Smooth muscle cell (in vitro differentiated cells): ENCODE measurements around the gene CMTM5. TPM values are rescaled to one million over a fixed set of nuclear protein-coding genes. Genes with fewer than 3 reads are reported as not detected.

Source experiments
- DNase-seq: peaks from one replicate; lab custom pipeline; 2025; ENCODE audit not compliant: unreplicated experiment; lab: John Stamatoyannopoulos, UW
- H2AFZ ChIP-seq: fragments of 200-600 bp; sonication (generic); 2 replicates; pipeline ENCODE4 v1.6.0; 2016; ENCODE audit warnings: antibody characterized with exemption, low read depth, mild to moderate bottlenecking
- H3F3A ChIP-seq: fragments of 200-600 bp; sonication (generic); 2 replicates; pipeline ENCODE4 v1.6.0; 2017; ENCODE audit warnings: antibody characterized with exemption, low read depth
- H3K27ac ChIP-seq: fragments of 200-600 bp; sonication (generic); 2 replicates; pipeline ENCODE4 v1.5.1; 2016; ENCODE audit warnings: low read depth, mild to moderate bottlenecking
- H3K27me3 ChIP-seq: fragments of 200-600 bp; sonication (generic); 2 replicates; pipeline ENCODE4 v1.6.1; 2016; ENCODE audit warnings: low read depth, mild to moderate bottlenecking
- H3K36me3 ChIP-seq: fragments of 200-600 bp; sonication (generic); 2 replicates; pipeline ENCODE4 v1.5.1; 2016; ENCODE audit warnings: low read depth
- H3K4me1 ChIP-seq: fragments of 200-600 bp; sonication (generic); 2 replicates; pipeline ENCODE4 v1.5.1; 2016; ENCODE audit warnings: low read depth
- H3K4me2 ChIP-seq: fragments of 200-600 bp; sonication (generic); 2 replicates; pipeline ENCODE4 v1.6.0; 2016; ENCODE audit warnings: mild to moderate bottlenecking
- H3K4me3 ChIP-seq: fragments of 200-600 bp; sonication (generic); 2 replicates; pipeline ENCODE4 v1.5.1; 2016; ENCODE audit warnings: mild to moderate bottlenecking
- H3K79me2 ChIP-seq: fragments of 200-600 bp; sonication (generic); 2 replicates; pipeline ENCODE4 v1.6.0; 2016; ENCODE audit warnings: low read depth, mild to moderate bottlenecking
- H3K9ac ChIP-seq: fragments of 200-600 bp; sonication (generic); 2 replicates; pipeline ENCODE4 v1.6.0; 2016; ENCODE audit warnings: low read depth
- H3K9me3 ChIP-seq: fragments of 200-600 bp; sonication (generic); replicated peaks from 2 replicates; pipeline ENCODE4 v1.5.1; 2016; ENCODE audit warnings: low read depth
- H4K20me1 ChIP-seq: fragments of 200-600 bp; sonication (generic); 2 replicates; pipeline ENCODE4 v1.6.0; 2016; ENCODE audit warnings: low read depth
- CTCF ChIP-seq: fragments of 200-600 bp; sonication (generic); IDR thresholded peaks from 2 replicates; pipeline ENCODE4 v1.5.1; 2017; ENCODE audit warnings: borderline replicate concordance, mild to moderate bottlenecking, antibody characterized with exemption; ENCODE audit not compliant: insufficient read depth, poor library complexity, severe bottlenecking
- WGBS: methylation state at CpG from one replicate; pipeline ENCODE4 v1.1.7; 2016; ENCODE audit warnings: low lambda C conversion rate; 5-methylcytosine and 5-hydroxymethylcytosine counted together
- polyA plus RNA-seq: library from polyadenylated mRNA; unstranded; fragments of >200 nt; fragmentation: Nextera tagmentation; extraction: Ambion mirVana; gene quantifications from 2 replicates; pipeline ENCODE4 v1.2.1, GENCODE V29; 2016
- total RNA-seq: library from RNA; depleted of rRNA; stranded (reverse); fragments of >200 nt; gene quantifications from 2 replicates; pipeline ENCODE4 v1.2.3, GENCODE V29; 2014

The CMTM5 gene
- total and polyA plus RNA-seq, 2 experiments from 2014 or later: 0.59 TPM; not detected in 1

- H3F3A ChIP-seq: no peaks in the 10 kb centered on the region
- WGBS: 86% methylated on average over 3 of the region's 3 CpGs
- H3K9ac ChIP-seq: no peak overlapping the region
- H3K79me2 ChIP-seq: no peaks in the 10 kb centered on the region
- TF ChIP-seq CTCF: no peak
- no peaks in the 10 kb centered on the region for H4K20me1 ChIP-seq
- no peaks in the 10 kb centered on the region for H3K27me3 ChIP-seq
- no peak for DNase-seq
- no peak overlapping the region for H2AFZ ChIP-seq
- peaks cover 7% of the 10 kb centered on the region for H3K4me1 ChIP-seq
- no peak overlapping the region for H3K4me3 ChIP-seq
- no peaks in the 10 kb centered on the region for H3K36me3 ChIP-seq
- H3K27ac ChIP-seq: no peak overlapping the region
- no peak overlapping the region for H3K4me2 ChIP-seq
- H3K9me3 ChIP-seq: no peaks in the 10 kb centered on the region
These were observed 3.8 kb upstream of the CMTM5 start for GRCh38 chr14:23373041-23373440.

- Histone ChIP-seq H3K4me2 (no peak overlapping the region), H2AFZ (no peak overlapping the region), H3K79me2 (no peaks in the 10 kb centered on the region), H3K36me3 (no peaks in the 10 kb centered on the region), H3K27me3 (no peaks in the 10 kb centered on the region), H3K27ac (no peak overlapping the region), H3F3A (no peaks in the 10 kb centered on the region), H3K4me1 (peaks cover 7% of the 10 kb centered on the region), H3K9me3 (no peaks in the 10 kb centered on the region), H4K20me1 (no peaks in the 10 kb centered on the region), H3K9ac (no peak overlapping the region), H3K4me3 (no peak overlapping the region)
- 96% methylated on average over 21 of the region's 21 CpGs for WGBS
- no peak for DNase-seq
- no peak for TF ChIP-seq CTCF
These were observed 1.2 kb upstream of the CMTM5 start for GRCh38 chr14:23375527-23376251.

GRCh38 chr14:23377198-23377550 lies 328 bp downstream of the CMTM5 start:
- H3K4me1 ChIP-seq: peaks cover 7% of the 10 kb centered on the region
- no peak overlapping the region for H3K27ac ChIP-seq
- H2AFZ ChIP-seq: no peak overlapping the region
- H3K79me2 ChIP-seq: no peaks in the 10 kb centered on the region
- TF ChIP-seq CTCF: no peak
- no peaks in the 10 kb centered on the region for H3K27me3 ChIP-seq
- no peak overlapping the region for H3K9ac ChIP-seq
- H3K4me3 ChIP-seq: no peak overlapping the region
- no peak overlapping the region for H3K4me2 ChIP-seq
- H3F3A ChIP-seq: no peaks in the 10 kb centered on the region
- 79% methylated on average over 11 of the region's 11 CpGs for WGBS
- no peaks in the 10 kb centered on the region for H3K9me3 ChIP-seq
- DNase-seq: no peak
- H3K36me3 ChIP-seq: no peaks in the 10 kb centered on the region
- no peaks in the 10 kb centered on the region for H4K20me1 ChIP-seq
